ENCODE measurements around the gene GSTA3.
"Not testable (repeated sequence)": the region's sequence is repeated elsewhere in the genome, so short reads cannot be mapped to it uniquely, and the experiment has no call there.

Gene GSTA3

GRCh38 chr6:52868240-52868639 is 41.3 kb downstream of the GSTA3 start:
- no peak for FAIRE-seq

GRCh38 chr6:52861151-52861550 is 48.3 kb downstream of the GSTA3 start:
- FAIRE-seq; DNase-seq (ENCODE audit: insufficient read length, low spot score): not testable (repeated sequence)

More at GRCh38 chr6:52868240-52868639, 41.3 kb downstream of the GSTA3 start:
- no peak for DNase-seq (ENCODE audit: insufficient read length, low spot score)
- no peak for TF ChIP-seq TAF1 (IDR thresholded peaks at IDR 0.05; ENCODE audit: low read depth, low read length)
- TF ChIP-seq POLR2A (IDR thresholded peaks at IDR 0.05; ENCODE audit: low read depth, low read length) = no peak

- DNase-seq (ENCODE audit: insufficient read length, low spot score) (no peak), FAIRE-seq (no peak)
- no peak for TF ChIP-seq TAF1 (IDR thresholded peaks at IDR 0.05; ENCODE audit: low read depth, low read length)
- TF ChIP-seq POU2F2 (IDR thresholded peaks at IDR 0.05; ENCODE audit: low read depth, low read length) = no peak
- TF ChIP-seq POLR2AphosphoS5 (IDR thresholded peaks at IDR 0.05; ENCODE audit: low read depth, low read length) = no peak
- TF ChIP-seq SPI1 (IDR thresholded peaks at IDR 0.05; ENCODE audit: low read depth, low read length) = no peak
- no peak for TF ChIP-seq PAX5 (IDR thresholded peaks at IDR 0.05; ENCODE audit: insufficient read depth, low read length, severe bottlenecking)
- TF ChIP-seq POLR2A (IDR thresholded peaks at IDR 0.05; ENCODE audit: low read depth, low read length) = no peak
These were observed 51.1 kb downstream of the GSTA3 start for GRCh38 chr6:52858416-52858815.

GRCh38 chr6:52856137-52856536 is 53.4 kb downstream of the GSTA3 start:
- not testable (repeated sequence) for DNase-seq (ENCODE audit: insufficient read length, low spot score); FAIRE-seq

GRCh38 chr6:52849137-52849536 is 60.4 kb downstream of the GSTA3 start:
- no peak for DNase-seq (ENCODE audit: insufficient read length, low spot score)
- TF ChIP-seq POLR2A (IDR thresholded peaks at IDR 0.05; ENCODE audit: low read depth, low read length) (no peak), TAF1 (IDR thresholded peaks at IDR 0.05; ENCODE audit: low read depth, low read length) (no peak), POLR2AphosphoS5 (IDR thresholded peaks at IDR 0.05; ENCODE audit: low read depth, low read length) (no peak), POU2F2 (IDR thresholded peaks at IDR 0.05; ENCODE audit: low read depth, low read length) (no peak), PAX5 (IDR thresholded peaks at IDR 0.05; ENCODE audit: insufficient read depth, low read length, severe bottlenecking) (no peak), SPI1 (IDR thresholded peaks at IDR 0.05; ENCODE audit: low read depth, low read length) (no peak)
- FAIRE-seq = no peak

Measured in GM12891 (cell line).